Naive thymus-derived CD4-positive, alpha-beta T cell (primary cell): ENCODE data around the gene CLDN15. TPM values are rescaled to one million over a fixed set of nuclear protein-coding genes. Genes with fewer than 3 reads are reported as not detected.
A peak's percentile ranks its signal among the peaks of the same experiment; 100 is the strongest.
"Not testable (repeated sequence)": the region's sequence is repeated elsewhere in the genome, so short reads cannot be mapped to it uniquely, and the experiment has no call there.

Experiments used
- ATAC-seq: fragments of 150-1000 bp; cut with Tn5 transposase; 2 replicates; pipeline ENCODE4 v1.10.0; 2021; ENCODE audit warnings: mild to moderate bottlenecking, moderate library complexity
- CTCF ChIA-PET: fragments of 350-600 bp; sonication (Branson Sonifier 250); formaldehyde crosslinking; loops from one replicate; lab custom pipeline; 2021; ENCODE audit warnings: antibody characterized with exemption; lab: Charles Lee
- POLR2A ChIA-PET: fragments of 350-600 bp; sonication (Branson Sonifier 250); formaldehyde crosslinking; loops from one replicate; lab custom pipeline; 2021; ENCODE audit warnings: antibody characterized with exemption, inconsistent platforms; lab: Charles Lee
- DNase-seq, 9 donors: peaks; one replicate each; pipeline versions ENCODE4 v3.0.0 to v3.0.0-alpha.2; 2020 to 2022; ENCODE audit warnings: mixed read lengths in 1 of 9
- H3K27ac ChIP-seq: one replicate; pipeline ENCODE4 v1.7.0; 2013; ENCODE audit warnings: mild to moderate bottlenecking, low read depth, low read length, moderate library complexity
- H3K27me3 ChIP-seq, 2 donors: one replicate each; pipeline ENCODE4 v1.7.0; 2013; ENCODE audit warnings: low read length in 2 of 2, mild to moderate bottlenecking in 2 of 2, moderate library complexity in 2 of 2; ENCODE audit not compliant: control insufficient read depth in 2 of 2, insufficient read depth in 2 of 2
- H3K36me3 ChIP-seq, 3 experiments: 1 replicate in 2 of 3; 2 replicates in 1 of 3; pipeline ENCODE4 v1.7.0; 2013; ENCODE audit warnings: low read length in 3 of 3, mild to moderate bottlenecking in 3 of 3, moderate library complexity in 1 of 3; ENCODE audit not compliant: insufficient read depth in 3 of 3, control insufficient read depth in 2 of 3
- H3K4me1 ChIP-seq, 2 donors: one replicate each; pipeline ENCODE4 v1.7.0; 2013; ENCODE audit warnings: low read length in 2 of 2, mild to moderate bottlenecking in 2 of 2, moderate library complexity in 1 of 2; ENCODE audit not compliant: control insufficient read depth in 2 of 2, insufficient read depth in 2 of 2
- H3K4me3 ChIP-seq: 2 replicates; pipeline ENCODE4 v1.7.0; 2013; ENCODE audit warnings: mild to moderate bottlenecking, low read length
- H3K9me3 ChIP-seq, 3 experiments: 1 replicate in 2 of 3; 2 replicates in 1 of 3; pipeline ENCODE4 v1.7.0; 2013; ENCODE audit warnings: low read length in 3 of 3; ENCODE audit not compliant: control insufficient read depth in 2 of 3
- H3K27ac Mint-ChIP-seq, 9 donors: one replicate each; pipeline ENCODE4 v1.8.0; 2020 to 2022; ENCODE audit warnings: mixed read lengths in 9 of 9, mild to moderate bottlenecking in 8 of 9, moderate library complexity in 5 of 9, inconsistent platforms in 2 of 9
- H3K27me3 Mint-ChIP-seq, 5 donors: one replicate each; pipeline ENCODE4 v1.8.0; 2021 to 2022; ENCODE audit warnings: mixed read lengths in 5 of 5, mild to moderate bottlenecking in 1 of 5
- H3K36me3 Mint-ChIP-seq, 5 donors: one replicate each; pipeline ENCODE4 v1.8.0; 2020 to 2022; ENCODE audit warnings: mixed read lengths in 5 of 5, mild to moderate bottlenecking in 3 of 5, inconsistent platforms in 1 of 5
- H3K4me1 Mint-ChIP-seq, 7 donors: one replicate each; pipeline ENCODE4 v1.8.0; 2020 to 2022; ENCODE audit warnings: mixed read lengths in 7 of 7, mild to moderate bottlenecking in 3 of 7, inconsistent platforms in 1 of 7
- H3K4me3 Mint-ChIP-seq, 10 donors: one replicate each; pipeline ENCODE4 v1.8.0; 2020 to 2022; ENCODE audit warnings: mild to moderate bottlenecking in 10 of 10, mixed read lengths in 10 of 10, moderate library complexity in 6 of 10, inconsistent platforms in 2 of 10
- H3K9me3 Mint-ChIP-seq, 11 donors: one replicate each; pipeline ENCODE4 v1.8.0; 2020 to 2022; ENCODE audit warnings: mixed read lengths in 11 of 11, mild to moderate bottlenecking in 4 of 11, inconsistent platforms in 1 of 11, moderate library complexity in 1 of 11
- intact Hi-C, 2 donors: fragments of 100-400 bp; cut with micrococcal nuclease; formaldehyde crosslinking; loops; one replicate each; pipeline ENCODE4 v1.15.1; 2023
- polyA plus RNA-seq, 2 donors: library from polyadenylated mRNA; unstranded; fragments of 300-500 nt; fragmentation: Illumina TruSeq; gene quantifications; one replicate each; pipeline ENCODE4 v1.2.3, GENCODE V29; 2021
- total RNA-seq, 6 experiments: library from RNA in 5 of 6; stranded (reverse) in 5 of 6; gene quantifications; 1 replicate in 5 of 6; 2 replicates in 1 of 6; pipeline ENCODE4 v1.2.3 and lab custom pipeline; 2021 to 2026

The CLDN15 gene
- total and polyA plus RNA-seq, 7 experiments from 2014 or later, result 0.51 to 58.6 (median 23.3) TPM

DNA sequence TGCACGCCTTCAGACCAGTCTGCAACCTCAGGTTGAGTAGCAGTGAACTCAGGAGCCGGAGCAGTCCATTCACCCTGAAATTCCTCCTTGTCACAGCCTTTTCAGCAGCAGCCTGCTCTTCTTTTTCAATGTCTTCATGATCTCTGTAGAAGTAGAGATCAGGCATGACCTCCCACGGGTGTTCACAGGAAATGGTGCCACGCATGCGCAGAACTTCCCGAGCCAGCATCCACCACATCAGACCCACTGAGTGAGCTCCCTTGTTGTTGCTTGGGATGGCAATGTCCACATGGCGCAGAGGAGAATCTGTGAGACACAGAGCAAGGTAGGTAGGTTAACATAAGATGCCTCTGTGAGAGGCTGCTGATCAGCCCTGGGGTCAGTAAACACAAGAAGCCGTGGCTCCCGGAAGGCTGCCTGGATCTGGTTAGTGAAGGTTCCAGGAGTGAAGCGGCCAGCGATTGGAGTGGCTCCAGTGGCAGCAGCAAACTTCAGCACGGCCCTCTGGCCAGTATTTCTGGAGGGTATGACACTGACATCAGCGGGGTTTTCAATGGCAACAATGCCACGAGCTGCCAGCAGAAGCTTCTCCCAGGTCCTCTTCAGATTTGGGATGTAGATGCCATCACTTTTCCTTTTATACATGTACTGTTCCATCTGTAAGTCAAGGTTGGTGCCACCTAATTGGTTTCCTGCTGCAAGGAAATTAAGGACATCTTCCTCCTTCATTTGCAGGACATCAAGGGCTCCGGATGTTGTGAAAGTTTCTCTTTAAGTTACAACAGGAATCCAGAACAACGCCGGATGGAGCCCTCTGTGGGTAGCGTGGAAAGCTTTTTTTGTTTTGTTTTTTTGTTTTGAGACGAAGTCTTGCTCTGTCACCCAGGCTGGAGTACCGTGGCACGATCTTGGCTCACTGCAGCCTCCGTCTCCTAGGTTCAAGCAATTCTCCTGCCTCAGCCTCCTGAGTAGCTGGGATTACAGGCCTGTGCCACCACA is 33.6 kb downstream of the CLDN15 start:
- POLR2A ChIA-PET, result interaction anchor here (1.4 to 3.0 kb wide), 5 partner anchors 9 to 40 kb away, joined by 5 to 16 read pairs (median 7); partner anchors contain the start of genes FIS1, PLOD3 and ZNHIT1
- peaks cover 0 to 22% (median 16%) of the 10 kb centered on the region in 7 donors for H3K4me1 Mint-ChIP-seq
- peak overlapping the region; percentile 17 for H3K4me3 ChIP-seq
- not testable (repeated sequence) for H3K27ac ChIP-seq, H3K4me1 ChIP-seq, H3K36me3 ChIP-seq, H3K27me3 ChIP-seq, H3K9me3 Mint-ChIP-seq, H3K9me3 ChIP-seq
- peaks cover 0 to 21% (median 8%) of the 10 kb centered on the region in 5 donors for H3K36me3 Mint-ChIP-seq
- ATAC-seq, result peak; percentile 47
- H3K4me3 Mint-ChIP-seq, result peak overlapping the region; percentile 27 to 86 (median 74)
- CTCF ChIA-PET, result interaction anchor here (0.6 to 3.1 kb wide), 3 partner anchors 11 to 60 kb away, joined by 3 to 14 read pairs (median 9); partner anchors contain the start of genes PLOD3 and ZNHIT1
- intact Hi-C loops, result loop anchor here in 1 of 2 donors (1.0 kb wide), 1 partner anchor 12 kb away; no protein-coding TSS in a partner anchor
- H3K27ac Mint-ChIP-seq, result peak overlapping the region; percentile 51 to 93 (median 82)
- peak in 6 of 9 donors; percentile 28 to 47 (median 39) for DNase-seq
- peaks cover 19 to 39% (median 28%) of the 10 kb centered on the region in 5 donors for H3K27me3 Mint-ChIP-seq

- no peak overlapping the region for H3K27ac Mint-ChIP-seq
- POLR2A ChIA-PET, result interaction anchor here (2.0 to 3.0 kb wide), 2 partner anchors 14 to 41 kb away, joined by 8 to 16 read pairs; partner anchors contain the start of genes PLOD3 and ZNHIT1
These were observed 35.0 kb downstream of the CLDN15 start for GRCh38 chr7:101202603-101202918.

GRCh38 chr7:101201695-101202602 is 35.7 kb downstream of the CLDN15 start:
- ChIA-PET POLR2A (interaction anchor here (0.8 to 2.0 kb wide), 2 partner anchors 16 to 42 kb away, joined by 5 to 8 read pairs; partner anchors contain the start of genes PLOD3 and ZNHIT1), CTCF (interaction anchor here (1.1 to 2.6 kb wide), 2 partner anchors 9 to 58 kb away, joined by 5 to 9 read pairs; no protein-coding TSS in a partner anchor)
- H3K36me3 Mint-ChIP-seq, result peaks cover 0 to 12% (median 1%) of the 10 kb centered on the region in 5 donors
- intact Hi-C loops, result no loop called here
- H3K27me3 ChIP-seq, result peaks cover 0 to 7% of the 10 kb centered on the region in 2 donors
- no peak overlapping the region for H3K27ac ChIP-seq
- no peak overlapping the region for H3K4me3 ChIP-seq
- H3K36me3 ChIP-seq, result no peaks in the 10 kb centered on the region
- H3K27ac Mint-ChIP-seq, result no peak overlapping the region
- H3K9me3 Mint-ChIP-seq, result no peaks in the 10 kb centered on the region
- peaks cover 0 to 2% of the 10 kb centered on the region in 2 donors for H3K4me1 ChIP-seq
- H3K27me3 Mint-ChIP-seq, result peaks cover 19 to 43% (median 29%) of the 10 kb centered on the region in 5 donors
- H3K4me3 Mint-ChIP-seq, result peak overlapping the region in 6 of 10 donors; percentile 23 to 65 (median 42)
- peaks cover 0 to 22% (median 16%) of the 10 kb centered on the region in 7 donors for H3K4me1 Mint-ChIP-seq
- ATAC-seq (no peak), DNase-seq (no peak)
- H3K9me3 ChIP-seq, result no peaks in the 10 kb centered on the region

More at GRCh38 chr7:101202603-101202918, 35.0 kb downstream of the CLDN15 start:
- Mint-ChIP-seq H3K4me1 (peaks cover 0 to 22% (median 16%) of the 10 kb centered on the region in 7 donors), H3K9me3 (no peaks in the 10 kb centered on the region), H3K4me3 (peak overlapping the region in 2 of 10 donors; percentile 65 to 79), H3K36me3 (peaks cover 0 to 12% (median 1%) of the 10 kb centered on the region in 5 donors), H3K27me3 (peaks cover 19 to 41% (median 28%) of the 10 kb centered on the region in 5 donors)
- H3K36me3 ChIP-seq, result no peaks in the 10 kb centered on the region
- CTCF ChIA-PET, result interaction anchor here (2.6 kb wide), 1 partner anchor 10 kb away, joined by 9 read pairs; no protein-coding TSS in a partner anchor
- no peak overlapping the region for H3K27ac ChIP-seq
- no peak for DNase-seq
- H3K9me3 ChIP-seq, result no peaks in the 10 kb centered on the region
- intact Hi-C loops, result no loop called here
- peaks cover 0 to 7% of the 10 kb centered on the region in 2 donors for H3K27me3 ChIP-seq
- ATAC-seq, result no peak
- H3K4me1 ChIP-seq, result peaks cover 0 to 2% of the 10 kb centered on the region in 2 donors
- H3K4me3 ChIP-seq, result no peak overlapping the region

GRCh38 chr7:101200862-101201599 is 36.6 kb downstream of the CLDN15 start, which contains the start of gene MOGAT3:
MOGAT3 (minus strand) TSS chr7:101201036; CDS start chr7:101200854, 182 bp downstream.
- H3K27ac Mint-ChIP-seq, result no peak within 1 kb of the TSS
- Histone ChIP-seq H3K36me3 (no peaks in the 10 kb centered on the region), H3K9me3 (no peaks in the 10 kb centered on the region), H3K4me3 (no peak within 1 kb of the TSS), H3K4me1 (peaks cover 0 to 2% of the 10 kb centered on the region in 2 donors), H3K27me3 (peaks cover 0 to 7% of the 10 kb centered on the region in 2 donors), H3K27ac (no peak within 1 kb of the TSS)
- POLR2A ChIA-PET, result interaction anchor here (0.6 to 1.0 kb wide), 2 partner anchors 22 to 53 kb away, joined by 3 read pairs; no protein-coding TSS in a partner anchor
- CTCF ChIA-PET, result interaction anchor here (0.9 to 1.1 kb wide), 2 partner anchors 8 to 57 kb away, joined by 3 to 5 read pairs; no protein-coding TSS in a partner anchor
- DNase-seq (no peak), ATAC-seq (no peak)
- intact Hi-C loops, result no loop called here
- no peaks in the 10 kb centered on the region for H3K9me3 Mint-ChIP-seq
- H3K4me1 Mint-ChIP-seq, result peaks cover 0 to 22% (median 16%) of the 10 kb centered on the region in 7 donors
- H3K4me3 Mint-ChIP-seq, result peak within 1 kb of the TSS in 8 of 10 donors; percentile 42 to 69 (median 56)
- peaks cover 19 to 43% (median 29%) of the 10 kb centered on the region in 5 donors for H3K27me3 Mint-ChIP-seq
- peaks cover 0 to 5% (median 1%) of the 10 kb centered on the region in 5 donors for H3K36me3 Mint-ChIP-seq

DNA sequence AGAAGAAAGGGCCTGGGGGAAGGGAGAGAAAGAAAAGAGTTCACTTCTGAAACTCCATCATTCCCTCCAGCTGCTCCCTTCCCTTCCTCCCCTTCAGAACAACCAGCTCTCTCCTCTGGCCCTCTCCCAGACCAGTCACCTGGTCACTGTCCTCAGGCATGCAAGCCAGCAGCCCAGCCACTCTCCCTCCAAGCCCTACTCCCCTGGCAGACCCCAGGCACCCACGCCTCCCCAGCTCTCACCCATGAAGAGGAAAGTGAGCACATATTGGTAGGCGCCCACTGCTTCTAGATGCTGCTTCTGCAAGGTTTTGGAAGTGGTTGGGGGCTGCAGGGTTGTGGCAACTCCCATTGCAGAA is 37.1 kb downstream of the CLDN15 start:
- Mint-ChIP-seq H3K4me1 (peaks cover 0 to 22% (median 16%) of the 10 kb centered on the region in 7 donors), H3K36me3 (peaks cover 0 to 4% (median 0%) of the 10 kb centered on the region in 5 donors), H3K27ac (no peak overlapping the region), H3K9me3 (no peaks in the 10 kb centered on the region), H3K4me3 (no peak overlapping the region), H3K27me3 (peaks cover 19 to 43% (median 29%) of the 10 kb centered on the region in 5 donors)
- ATAC-seq (no peak), DNase-seq (no peak)
- ChIA-PET POLR2A (interaction anchor here (0.6 to 1.0 kb wide), 3 partner anchors 22 to 53 kb away, joined by 3 to 4 read pairs (median 3); no protein-coding TSS in a partner anchor), CTCF (interaction anchor here (0.9 kb wide), 1 partner anchor 8 kb away, joined by 3 read pairs; no protein-coding TSS in a partner anchor)
- Histone ChIP-seq H3K9me3 (no peaks in the 10 kb centered on the region), H3K27ac (no peak overlapping the region), H3K36me3 (no peaks in the 10 kb centered on the region), H3K27me3 (peaks cover 0 to 7% of the 10 kb centered on the region in 2 donors), H3K4me1 (peaks cover 0 to 2% of the 10 kb centered on the region in 2 donors), H3K4me3 (no peak overlapping the region)
- intact Hi-C loops, result no loop called here
